HuH-7.5 (cell line): Measurements from ENCODE around the gene TMEM200B.
A peak's percentile ranks its signal among the peaks of the same experiment; 100 is the strongest.
"Not testable (repeated sequence)": the region's sequence is repeated elsewhere in the genome, so short reads cannot be mapped to it uniquely, and the experiment has no call there.

Source experiments
- DNase-seq: peaks from one replicate; pipeline ENCODE4 v3.0.0; 2011; ENCODE audit warnings: low spot score

The TMEM200B gene

GRCh38 chr1:29123887-29124365 lies at the start of gene TMEM200B:
TMEM200B (minus strand) TSS chr1:29123903; CDS start chr1:29121828, 2,075 bp downstream.
- DNase-seq, result peak; percentile 79

- no peak for DNase-seq
These were observed 48.8 kb upstream of the TMEM200B start for GRCh38 chr1:29172415-29172939.

DNA sequence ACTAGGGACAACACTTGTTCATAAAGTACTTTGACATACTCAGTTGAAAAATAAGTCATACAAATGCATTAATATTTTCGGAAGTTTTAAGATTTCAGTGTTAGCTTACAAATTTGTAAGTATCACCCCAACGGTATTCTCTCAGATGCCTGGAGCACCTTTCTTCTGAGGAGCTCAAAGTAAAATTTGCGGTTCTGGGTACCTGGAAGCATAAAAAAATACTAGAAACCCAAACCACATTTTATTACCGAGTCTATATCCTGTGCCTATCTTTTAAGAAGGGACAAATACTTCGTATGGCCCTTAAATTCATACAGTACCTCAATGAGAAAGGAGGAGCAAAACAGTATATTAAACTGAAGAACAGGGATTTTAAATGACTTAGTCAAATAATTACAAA lies 47.8 kb upstream of the TMEM200B start:
- DNase-seq, result no peak

- DNase-seq, result no peak
These were observed 47.4 kb upstream of the TMEM200B start for GRCh38 chr1:29171089-29171488.

DNA sequence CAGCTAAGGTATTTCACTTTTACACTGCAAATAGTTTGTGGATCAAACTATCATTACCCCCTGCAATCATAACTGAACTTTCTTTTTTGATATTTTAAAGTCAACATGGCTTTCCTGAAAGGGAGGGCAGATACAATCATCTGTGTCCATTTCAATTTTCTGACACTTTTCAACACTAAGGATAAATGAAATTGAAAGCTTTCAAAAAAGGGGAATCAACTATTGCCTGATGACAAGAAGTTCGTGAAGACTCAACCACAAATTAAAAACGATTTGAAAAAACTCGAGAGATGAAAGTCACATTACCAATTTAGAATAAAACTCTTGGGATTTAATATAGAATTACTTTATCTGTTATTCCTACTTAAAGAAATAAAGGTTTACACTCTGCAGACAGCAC lies 46.3 kb upstream of the TMEM200B start:
- no peak for DNase-seq

- no peak for DNase-seq
These were observed 44.2 kb upstream of the TMEM200B start for GRCh38 chr1:29167904-29168303.

- no peak for DNase-seq
These were observed 42.7 kb upstream of the TMEM200B start for GRCh38 chr1:29166291-29166878.

DNA sequence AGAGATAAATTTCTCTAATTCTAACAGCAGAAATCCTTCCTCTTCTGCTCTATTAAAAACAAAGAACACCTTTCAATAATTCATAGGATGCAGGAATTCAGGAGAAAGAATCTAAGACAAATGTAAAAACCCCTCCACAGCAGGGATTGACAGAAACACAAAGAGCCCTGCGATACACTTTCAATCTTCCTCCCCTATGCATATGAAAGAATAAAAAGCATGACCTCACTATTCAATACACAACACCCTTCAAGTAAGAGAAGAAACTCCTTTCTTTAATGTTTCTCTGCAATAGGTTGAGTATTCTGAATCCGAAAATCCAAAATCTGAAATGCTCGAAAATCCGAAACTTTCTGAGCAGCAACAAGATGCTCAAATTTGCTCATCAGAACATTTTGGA lies 40.9 kb upstream of the TMEM200B start:
- DNase-seq, result no peak

DNA sequence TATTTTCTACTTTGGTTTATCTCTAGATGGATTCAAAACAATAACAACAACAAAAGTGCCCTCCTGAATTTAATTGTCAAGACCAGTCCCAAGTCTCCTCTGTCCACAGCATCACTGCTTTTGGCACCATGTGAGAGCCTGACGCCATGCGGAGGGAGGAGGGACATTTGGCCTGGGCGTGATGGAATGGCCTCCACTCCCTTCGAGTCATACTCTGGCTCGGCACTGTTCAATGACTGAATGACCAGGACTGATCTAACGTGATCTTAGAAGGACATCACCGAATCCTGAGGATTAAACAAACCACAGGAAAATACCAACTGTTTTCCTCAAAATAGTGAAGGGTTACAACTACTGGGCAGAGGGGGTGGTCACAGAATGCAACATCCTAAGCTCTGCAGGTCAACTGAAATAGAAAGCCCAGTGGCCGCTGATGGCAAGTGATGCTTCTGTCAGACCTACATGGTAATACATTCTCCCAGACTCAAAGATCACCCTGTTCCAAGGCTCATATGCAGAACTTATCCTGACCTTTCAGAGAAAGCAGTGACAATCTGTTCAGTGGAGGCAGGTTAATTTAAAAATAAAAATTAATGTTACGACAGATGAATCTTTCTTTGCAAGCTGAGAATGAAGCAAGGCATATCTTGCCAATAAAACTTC lies 38.9 kb upstream of the TMEM200B start:
- no peak for DNase-seq

DNA sequence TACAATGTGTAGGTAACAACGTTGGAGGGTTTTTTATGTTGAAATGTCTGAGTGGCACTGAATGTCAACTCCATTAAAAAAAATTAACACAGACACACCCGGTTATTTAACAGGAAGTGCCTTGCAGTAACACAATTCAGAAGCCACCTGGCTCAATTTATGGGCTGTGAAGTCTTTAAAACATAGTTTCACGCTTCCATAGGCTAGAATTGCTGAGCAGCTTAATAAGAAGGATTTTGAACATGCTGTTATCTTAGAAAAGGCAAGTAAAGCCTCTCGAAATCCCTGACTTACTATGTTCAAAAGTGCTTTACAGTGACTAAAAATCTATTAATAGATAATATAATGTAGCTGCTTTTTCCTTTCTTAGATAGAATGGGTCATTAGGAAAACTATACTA lies 38.3 kb upstream of the TMEM200B start:
- DNase-seq, result no peak

DNA sequence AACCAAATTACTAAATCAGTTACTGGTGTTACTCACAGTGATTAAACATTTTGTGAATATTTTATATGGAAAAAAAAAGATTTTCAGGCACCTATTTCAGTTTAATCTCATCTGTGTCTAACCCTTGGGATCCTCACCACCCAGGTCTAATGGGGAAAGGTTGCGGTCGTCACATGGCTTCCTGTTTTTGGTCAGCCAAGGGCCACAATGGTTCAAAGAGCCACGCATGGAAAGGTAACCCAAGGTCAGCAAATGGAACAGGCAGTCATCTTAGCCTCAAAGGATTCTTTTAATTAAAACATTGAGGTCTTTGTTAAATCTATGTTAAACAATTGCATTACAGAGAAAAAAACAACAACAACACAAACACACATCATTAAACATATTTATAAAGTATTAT lies 36.1 kb upstream of the TMEM200B start:
- no peak for DNase-seq

DNA sequence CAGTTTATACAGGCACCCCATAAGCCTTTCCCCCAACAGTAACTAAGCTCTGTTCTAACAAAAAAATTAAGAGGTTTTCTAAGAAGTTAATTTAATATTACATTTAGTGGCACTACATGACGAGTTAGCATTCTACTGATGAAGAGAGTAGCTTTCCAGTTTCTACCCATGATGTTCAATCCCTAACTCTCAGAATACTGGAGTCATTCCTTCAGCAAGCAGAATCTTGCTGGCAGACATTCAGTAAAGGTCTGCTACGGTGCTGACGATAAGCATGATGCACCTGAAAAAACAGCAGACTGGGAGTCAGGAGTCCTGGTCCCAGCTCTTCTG lies 33.5 kb upstream of the TMEM200B start:
- DNase-seq, result no peak

- no peak for DNase-seq
These were observed 33.0 kb upstream of the TMEM200B start for GRCh38 chr1:29156543-29157268.

DNA sequence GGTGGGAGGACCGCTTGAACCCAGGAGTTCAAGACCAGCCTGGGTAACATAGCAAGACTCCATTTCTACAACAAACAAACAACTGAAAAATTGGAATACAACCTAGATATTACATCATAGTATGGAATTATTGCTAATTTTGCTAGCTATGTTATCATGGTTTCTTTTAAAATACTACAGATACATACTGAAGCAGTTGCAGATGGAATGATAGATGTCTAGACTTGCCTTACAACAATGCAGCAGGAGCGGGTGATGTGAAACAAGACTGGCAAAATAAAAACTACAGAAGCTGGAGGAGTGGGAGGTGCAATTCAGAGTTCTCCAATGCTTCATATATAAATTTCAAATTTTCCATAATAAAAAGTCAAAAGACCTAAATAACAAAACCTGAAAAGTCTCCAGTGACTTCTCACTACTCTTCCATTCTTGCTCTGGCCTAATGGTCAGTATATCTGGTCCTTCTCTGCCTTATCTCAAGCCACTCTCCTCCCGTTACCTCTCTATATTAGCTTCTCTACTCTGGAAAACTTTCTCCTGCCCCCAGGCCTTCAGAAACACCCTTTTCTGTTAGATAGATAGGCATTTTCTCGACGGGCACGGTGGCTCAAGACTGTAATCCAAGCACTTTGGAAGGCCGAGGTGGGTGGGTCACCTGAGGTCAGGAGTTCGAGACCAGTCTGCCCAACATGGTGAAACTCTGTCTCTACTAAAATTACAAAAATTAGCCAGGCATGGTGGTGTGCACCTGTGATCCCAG lies 28.5 kb upstream of the TMEM200B start:
- DNase-seq, result no peak

DNA sequence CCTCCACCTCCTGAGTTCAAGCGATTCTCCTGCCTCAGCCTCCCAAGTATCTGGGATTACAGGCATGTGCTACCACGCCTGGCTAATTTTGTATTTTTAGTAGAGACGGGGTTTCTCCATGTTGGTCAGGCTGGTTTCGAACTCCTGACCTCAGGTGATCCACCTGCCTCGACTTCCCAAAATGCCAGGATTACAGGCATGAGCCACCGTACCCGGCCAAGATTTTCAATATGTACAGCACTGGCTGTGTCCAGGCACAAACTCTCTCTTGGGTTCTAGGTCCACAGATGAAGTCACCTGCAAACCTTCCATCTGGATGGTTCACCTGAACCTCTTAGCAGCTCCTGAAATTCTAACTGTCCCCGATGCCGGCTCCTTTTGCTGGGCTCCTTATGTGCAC lies 26.6 kb upstream of the TMEM200B start:
- not testable (repeated sequence) for DNase-seq

DNA sequence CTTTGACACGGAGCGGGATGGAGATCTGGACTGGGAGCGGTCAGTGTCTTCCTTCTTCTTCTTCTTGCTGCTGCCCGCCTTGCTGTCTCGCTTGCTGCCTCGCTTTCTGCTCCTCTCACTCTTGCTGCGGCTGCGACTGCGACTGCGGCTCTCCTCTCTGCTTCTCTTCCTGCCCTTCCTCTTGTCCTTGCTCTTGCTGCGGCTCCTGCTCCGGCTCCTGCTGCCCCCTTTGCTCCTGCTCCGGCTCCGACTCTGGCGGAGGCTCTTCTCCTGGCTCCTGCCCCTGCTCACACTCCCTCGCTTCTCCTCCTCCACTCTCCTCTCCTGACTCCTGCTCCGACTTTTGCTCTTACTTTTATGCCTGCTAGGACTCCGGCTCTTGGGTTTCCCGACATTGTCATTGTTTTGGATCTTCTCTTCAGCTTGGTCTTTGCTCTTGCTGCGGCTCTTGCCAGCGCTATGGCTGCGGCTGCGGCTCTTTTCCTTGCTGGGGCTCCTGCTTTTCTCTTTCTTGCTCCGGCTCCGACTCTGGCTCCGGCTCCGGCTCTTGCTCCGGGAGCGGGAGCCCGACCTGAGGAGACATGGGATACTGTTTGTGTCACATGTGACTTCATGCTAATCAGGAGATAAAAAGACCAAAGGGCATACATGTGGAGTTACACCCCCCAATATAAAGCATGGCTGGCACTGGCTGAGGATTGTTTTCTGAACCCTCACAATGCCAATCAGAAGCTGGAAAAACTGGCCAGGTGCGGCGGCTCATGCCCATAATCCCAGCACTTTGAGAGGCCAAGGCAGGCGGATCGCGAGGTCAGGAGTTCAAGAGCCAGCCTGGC lies 25.2 kb upstream of the TMEM200B start:
- DNase-seq, result no peak

GRCh38 chr1:29145739-29146437 lies 22.2 kb upstream of the TMEM200B start:
- peak; percentile 77 for DNase-seq

GRCh38 chr1:29144178-29144577 lies 20.5 kb upstream of the TMEM200B start:
- no peak for DNase-seq

DNA sequence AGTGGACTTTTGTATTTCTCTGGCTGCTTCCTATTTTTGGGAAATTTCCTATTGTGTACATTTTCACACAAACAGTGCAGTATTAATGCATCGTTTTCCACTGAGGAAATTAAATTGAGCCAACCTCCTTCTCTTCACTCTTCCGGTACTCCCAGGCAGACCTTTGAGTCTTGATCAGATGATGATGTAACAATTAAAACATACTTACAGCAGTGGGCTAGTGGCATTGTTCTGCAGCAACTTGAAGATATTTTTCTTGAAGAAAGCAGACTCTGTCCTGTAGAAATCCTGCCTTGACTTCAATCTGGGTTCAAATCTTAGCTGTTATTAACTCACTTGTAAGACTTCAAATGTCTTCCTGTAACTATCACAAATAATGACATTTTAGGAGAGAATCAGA lies 19.0 kb upstream of the TMEM200B start:
- DNase-seq, result no peak

- DNase-seq, result no peak
These were observed 12.8 kb upstream of the TMEM200B start for GRCh38 chr1:29136391-29136915.

DNA sequence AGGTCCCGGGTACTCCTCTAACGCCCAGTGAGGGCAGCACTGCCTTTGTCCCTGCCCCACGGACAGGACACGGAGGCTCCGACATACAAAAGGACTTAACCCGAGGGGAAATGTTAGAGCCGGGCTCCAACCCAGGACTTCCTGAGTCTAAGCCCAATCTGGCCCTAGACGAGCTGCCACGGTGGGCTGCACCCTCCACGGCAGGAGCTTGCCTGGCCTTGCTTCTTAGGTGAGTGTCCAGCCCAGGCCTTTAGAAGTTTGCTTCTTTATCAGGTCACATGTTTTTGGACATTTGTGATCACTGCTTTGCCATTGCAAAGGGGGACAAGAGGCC lies 11.0 kb upstream of the TMEM200B start:
- no peak for DNase-seq
